GM19025 (cell line): ENCODE measurements around the gene GDA.
A peak's percentile ranks its signal among the peaks of the same experiment; 100 is the strongest.
"Not testable (repeated sequence)": the region's sequence is repeated elsewhere in the genome, so short reads cannot be mapped to it uniquely, and the experiment has no call there.

Experiments
- ATAC-seq: cut with Tn5 transposase; IDR thresholded peaks from one replicate; pipeline ENCODE4 v1.9.1; 2021; ENCODE audit warnings: mild to moderate bottlenecking, low read depth, moderate library complexity; ENCODE audit not compliant: unreplicated experiment

Gene GDA

DNA sequence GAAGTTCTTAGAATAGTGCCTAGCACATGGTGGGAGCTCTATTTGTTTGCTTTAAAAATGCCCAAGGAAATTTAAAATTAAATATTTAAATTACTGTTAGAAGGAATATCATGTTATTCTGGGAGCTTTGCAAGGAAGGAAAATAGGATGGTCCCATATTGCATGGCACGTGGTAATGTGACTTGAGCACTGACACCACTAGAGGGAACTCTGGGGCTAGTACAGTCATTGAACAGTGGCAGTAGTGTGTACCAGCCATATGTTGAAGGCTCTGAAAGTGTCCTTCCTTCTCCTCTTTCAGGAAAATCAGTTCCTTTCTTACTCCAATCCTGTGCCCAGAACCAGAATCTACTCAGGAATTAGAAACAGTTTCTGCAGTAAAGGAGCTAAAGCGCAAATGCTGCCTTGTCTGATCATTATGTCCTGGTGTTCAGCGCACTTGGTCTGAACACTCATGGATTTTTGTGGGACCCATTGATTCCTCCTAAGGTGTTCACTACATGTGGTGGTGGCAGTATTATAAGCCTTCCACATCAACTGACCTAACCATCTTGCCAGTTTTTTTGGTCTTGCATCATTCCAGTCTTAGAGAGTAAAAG lies 54.1 kb downstream of the GDA start:
- peak; percentile 39 for ATAC-seq

GRCh38 chr9:72204062-72204461 lies 54.8 kb downstream of the GDA start:
- no peak for ATAC-seq

GRCh38 chr9:72205513-72205912 lies 56.3 kb downstream of the GDA start:
- ATAC-seq, result peak; percentile 56

DNA sequence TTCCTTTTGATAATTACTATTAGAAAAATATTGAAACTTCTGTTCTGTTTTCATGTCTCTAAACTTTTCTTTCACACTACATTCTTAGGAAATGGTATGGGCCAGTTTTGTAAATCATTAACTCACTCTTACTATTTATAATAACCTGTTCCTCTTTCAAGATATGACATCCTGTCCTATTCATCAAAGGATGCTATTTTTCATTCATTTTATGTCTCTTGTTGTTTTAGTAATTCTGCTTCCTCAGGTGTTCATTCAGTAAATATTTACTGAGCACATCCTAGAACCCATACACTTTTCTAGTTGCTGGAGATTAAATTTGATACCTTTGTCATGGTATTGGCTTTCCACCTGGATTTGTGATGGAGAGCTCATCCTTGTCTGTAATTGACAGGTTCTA lies 58.0 kb downstream of the GDA start:
- ATAC-seq, result peak; percentile 38

- no peak for ATAC-seq
These were observed 61.3 kb downstream of the GDA start for GRCh38 chr9:72210522-72210921.

GRCh38 chr9:72211047-72211446 lies 61.8 kb downstream of the GDA start:
- ATAC-seq, result no peak

GRCh38 chr9:72213906-72214305 lies 64.7 kb downstream of the GDA start:
- ATAC-seq, result no peak

DNA sequence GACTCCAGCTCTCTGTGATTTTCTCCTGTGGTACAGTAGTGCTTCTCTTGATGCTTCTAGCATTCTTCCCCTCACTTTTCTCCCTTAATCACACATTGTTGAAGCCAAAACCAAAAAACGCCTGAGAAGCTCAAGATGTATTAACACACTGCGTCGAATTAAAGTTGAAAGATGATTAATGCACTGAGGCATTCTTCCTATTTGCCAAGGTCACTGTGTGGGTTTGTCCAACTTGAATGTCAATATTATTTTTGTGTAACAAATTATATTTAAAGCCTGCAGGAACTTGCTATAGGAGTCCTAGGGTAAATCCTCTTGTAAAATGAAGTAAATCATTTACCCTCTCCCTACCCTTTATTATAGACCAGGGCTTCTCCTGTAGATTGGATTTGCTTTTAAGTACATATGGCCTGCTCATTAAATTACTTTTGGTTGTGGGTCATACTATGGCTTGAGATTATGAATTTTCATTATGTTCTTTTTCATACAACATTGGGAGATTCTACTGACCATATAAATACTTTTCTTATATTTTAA lies 68.1 kb downstream of the GDA start:
- no peak for ATAC-seq

DNA sequence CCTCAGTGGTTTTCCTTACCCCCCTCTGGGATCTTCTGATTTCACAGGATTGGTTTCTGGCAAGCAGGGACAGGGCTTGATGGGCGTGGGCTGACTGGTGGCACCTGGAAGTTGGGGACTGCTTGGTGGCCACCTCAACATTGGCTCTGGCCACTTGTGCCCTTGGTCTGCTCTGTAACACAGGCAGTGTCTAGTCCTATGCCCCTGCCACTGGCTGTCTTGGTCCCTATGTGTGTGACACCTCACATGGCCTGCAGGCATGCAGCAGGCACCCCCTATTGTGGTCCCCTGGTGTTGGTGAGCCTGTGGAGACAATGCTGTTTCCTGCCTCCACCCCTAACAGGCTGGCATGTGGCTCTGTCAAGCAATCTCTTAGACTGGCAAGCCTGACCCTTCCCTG lies 71.3 kb downstream of the GDA start:
- ATAC-seq, result no peak

DNA sequence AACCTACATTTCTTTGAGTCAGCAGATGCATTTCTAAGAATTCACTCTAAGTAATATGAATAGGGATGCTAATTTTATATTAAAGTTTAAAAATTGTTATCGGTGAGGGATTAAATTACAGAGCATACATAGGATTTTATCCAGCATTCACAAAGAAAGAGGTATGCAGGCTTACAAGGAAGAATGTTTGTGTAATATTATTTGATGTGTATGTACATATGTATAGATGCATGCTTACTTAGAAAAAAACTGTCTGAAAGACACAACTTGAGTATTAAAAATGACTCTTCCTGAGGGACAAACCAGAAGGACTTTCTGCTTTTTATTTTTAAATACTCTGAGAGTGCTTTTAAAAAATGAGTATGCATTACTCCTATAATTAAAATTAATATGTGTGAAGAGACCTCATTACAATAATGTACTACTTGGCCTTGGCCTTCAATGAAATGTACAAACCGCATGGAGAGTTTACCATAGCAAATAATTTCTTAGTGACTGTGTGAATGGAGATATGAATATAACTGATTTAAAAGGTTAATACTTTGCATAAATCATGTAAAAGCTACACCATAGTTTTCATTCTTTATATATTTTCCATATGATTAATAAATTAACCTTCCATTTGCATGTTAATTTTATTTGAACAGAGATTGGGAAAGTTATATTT lies 77.0 kb downstream of the GDA start:
- ATAC-seq, result no peak

GRCh38 chr9:72228282-72228681 lies 79.0 kb downstream of the GDA start:
- ATAC-seq, result no peak

- no peak for ATAC-seq
These were observed 83.5 kb downstream of the GDA start for GRCh38 chr9:72232778-72233177.

DNA sequence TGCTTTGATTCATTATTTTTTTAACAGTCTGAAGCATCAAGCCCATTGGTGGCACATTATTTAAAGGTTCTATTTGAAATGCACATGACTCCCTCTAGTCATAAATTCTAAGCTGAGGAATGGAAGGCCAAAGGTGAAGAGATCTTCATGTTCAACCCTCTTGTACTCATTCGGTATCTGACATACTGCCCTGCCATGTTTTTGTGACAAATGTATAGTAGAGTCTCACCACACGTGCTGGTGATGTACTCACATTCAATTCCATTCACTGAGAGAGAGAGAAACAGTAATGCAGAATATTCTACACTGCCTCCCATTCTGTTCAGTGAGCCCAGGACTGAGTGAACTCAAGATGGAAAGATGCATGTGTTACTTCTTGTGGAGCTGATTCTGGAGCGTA lies 98.3 kb downstream of the GDA start:
- no peak for ATAC-seq

DNA sequence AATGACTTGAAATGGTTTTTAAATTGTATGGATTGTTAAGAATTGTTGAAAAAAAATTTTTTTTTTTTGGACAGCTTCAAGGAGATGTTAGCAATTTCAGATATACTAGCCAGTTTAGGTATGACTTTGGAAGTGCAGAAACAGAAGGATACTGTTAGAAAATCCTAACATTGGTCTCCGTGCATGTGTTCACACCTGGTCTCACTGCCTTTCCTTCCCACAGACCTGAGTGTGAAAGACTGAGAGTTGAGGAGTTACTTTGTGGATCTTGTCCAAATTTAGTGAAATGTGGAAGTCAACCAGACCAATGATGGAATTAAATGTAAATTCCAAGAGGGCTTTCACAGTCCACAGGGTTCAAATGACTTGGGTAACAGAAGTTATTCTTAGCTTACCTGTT lies 102.3 kb downstream of the GDA start:
- ATAC-seq, result no peak

- ATAC-seq, result no peak
These were observed 105.8 kb downstream of the GDA start for GRCh38 chr9:72254901-72255545.

- ATAC-seq, result no peak
These were observed 106.3 kb downstream of the GDA start for GRCh38 chr9:72255569-72255968.

GRCh38 chr9:72256931-72257330 lies 107.7 kb downstream of the GDA start:
- ATAC-seq, result no peak

DNA sequence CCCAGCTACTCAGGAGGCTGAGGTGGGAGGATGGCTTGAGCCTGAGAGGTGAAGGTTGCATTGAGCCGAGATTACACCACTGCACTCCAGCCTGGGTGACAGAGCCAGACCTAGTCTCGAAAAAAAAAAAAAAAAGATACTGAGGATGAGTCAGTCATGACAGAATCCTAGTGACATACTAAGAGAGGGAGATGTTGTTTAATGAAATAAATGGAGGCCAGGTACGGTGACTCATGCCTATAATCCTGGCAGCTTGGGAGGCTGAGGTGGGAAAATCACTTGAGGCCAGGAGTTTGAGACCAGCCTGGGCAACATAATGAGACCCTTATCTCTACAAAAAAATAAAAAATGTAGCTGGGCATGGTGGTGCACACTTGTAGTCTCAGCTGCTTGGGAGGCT lies 108.6 kb downstream of the GDA start:
- no peak for ATAC-seq

- ATAC-seq, result no peak
These were observed 112.8 kb downstream of the GDA start for GRCh38 chr9:72262063-72262462.

DNA sequence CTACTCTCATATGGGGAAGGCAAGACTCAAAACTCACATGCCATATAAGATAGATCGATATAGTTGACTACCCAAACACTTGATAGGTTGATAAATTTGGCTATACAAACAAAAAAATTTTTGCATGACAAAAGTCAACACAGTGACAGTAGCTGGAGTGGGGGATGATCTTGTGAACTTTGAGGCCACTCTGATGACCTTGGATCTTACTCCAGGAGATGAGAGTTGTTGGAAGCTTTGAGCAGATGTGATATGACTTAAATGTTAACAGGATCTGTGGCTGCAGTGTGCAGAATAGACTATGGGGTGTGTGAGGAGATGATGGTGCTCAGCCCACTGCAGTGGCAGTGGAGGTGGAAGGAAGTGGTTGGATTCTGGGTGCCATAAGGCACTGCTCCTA lies 114.3 kb downstream of the GDA start:
- no peak for ATAC-seq

DNA sequence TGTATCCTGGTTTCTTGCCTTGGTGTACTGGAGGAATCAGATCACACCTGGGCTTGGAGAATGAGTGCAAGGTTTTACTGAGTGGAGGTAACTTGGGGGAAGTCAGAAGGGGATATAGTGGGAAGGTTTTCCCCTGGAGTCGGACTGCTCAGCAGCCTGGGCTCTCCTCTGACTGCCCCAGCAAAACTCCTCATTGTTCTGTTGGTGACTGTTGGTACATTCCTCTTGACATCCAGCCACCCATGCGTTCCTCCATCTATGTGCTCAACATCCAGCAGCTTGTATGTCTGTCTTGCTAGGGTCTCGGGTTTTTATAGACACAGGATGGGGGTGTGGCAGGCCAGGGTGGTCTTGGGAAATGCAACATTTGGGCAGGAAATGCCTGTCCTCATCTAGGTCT lies 119.7 kb downstream of the GDA start:
- ATAC-seq, result no peak

DNA sequence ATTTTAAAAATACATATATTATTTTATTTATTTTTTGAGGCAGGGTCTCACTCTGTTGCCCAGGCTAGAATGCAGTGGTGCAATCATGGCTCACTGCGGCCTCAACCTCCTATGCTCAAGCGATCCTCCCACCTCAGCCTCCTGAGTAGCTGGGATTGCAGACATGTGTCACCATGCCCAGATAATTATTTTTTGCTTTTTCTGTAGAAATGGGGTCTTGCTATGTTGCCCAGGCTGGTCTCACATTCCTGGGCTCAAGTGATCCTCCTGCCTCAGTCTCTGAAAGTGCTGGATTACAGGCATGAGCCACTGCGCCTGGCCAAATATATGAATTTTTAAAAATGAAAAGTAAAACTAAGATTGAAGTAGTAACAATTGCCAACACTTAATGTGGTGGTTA lies 121.1 kb downstream of the GDA start:
- not testable (repeated sequence) for ATAC-seq
